Measurements from ENCODE around the gene MMP17.

Gene MMP17

DNA sequence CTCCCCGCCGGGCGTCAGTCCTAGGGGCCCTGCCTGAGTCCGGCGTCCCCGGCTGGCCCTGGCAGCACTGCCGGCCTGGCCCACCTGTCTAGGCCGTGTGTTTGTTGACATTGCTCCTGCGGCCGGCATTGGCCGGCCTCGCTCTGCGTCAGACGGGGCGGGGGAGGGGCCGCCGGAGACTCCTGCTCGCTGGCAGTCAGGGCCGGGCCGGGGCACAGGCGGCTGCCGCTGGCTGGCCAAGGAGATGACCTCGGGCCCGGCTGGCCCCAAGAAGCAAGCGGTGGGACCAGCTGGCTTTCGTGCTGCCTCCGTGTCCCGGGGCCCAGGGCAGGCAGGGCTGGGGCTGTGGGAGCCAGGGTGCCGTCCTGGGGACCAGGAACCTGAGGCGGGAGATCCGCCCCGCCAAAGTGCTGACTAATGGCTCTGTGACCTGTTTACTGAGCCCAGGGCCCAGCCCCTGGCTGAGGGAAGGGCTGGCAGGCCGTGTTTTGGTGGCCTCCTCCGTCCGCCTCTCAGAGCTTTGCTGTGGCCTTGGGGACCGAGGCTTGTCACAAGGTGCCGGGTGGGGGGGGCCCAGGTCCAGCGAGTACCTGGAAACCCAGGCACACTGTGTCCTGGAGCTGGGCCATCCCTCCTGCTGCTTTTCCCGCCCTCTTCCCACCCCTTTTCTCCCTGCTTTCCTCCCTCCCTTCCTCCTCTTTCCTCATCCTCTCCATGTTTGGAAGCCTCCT is 68.1 kb downstream of the MMP17 start:
- DNase-seq, result peak; percentile 75

- DNase-seq, result no peak
Measured at GRCh38 chr12:131896811-131897270, 68.6 kb downstream of the MMP17 start.

GRCh38 chr12:131897276-131897675 is 69.1 kb downstream of the MMP17 start:
- DNase-seq, result no peak

GRCh38 chr12:131897875-131898274 is 69.7 kb downstream of the MMP17 start:
- DNase-seq, result no peak

- DNase-seq, result no peak
Measured at GRCh38 chr12:131900397-131900796, 72.2 kb downstream of the MMP17 start.

Data from activated CD4-positive, alpha-beta T cell treated with anti-CD3 and anti-CD28 coated beads, Interleukin-10, Interleukin-2, amounts not matched to agents 100 ng/mL and 50 ng/mL, durations not matched to agents 16 hours and 8 hours (primary cell).